K562 (cell line): ENCODE measurements around the gene SOD1. TPM values are rescaled to one million over a fixed set of nuclear protein-coding genes. Genes with fewer than 3 reads are reported as not detected.
A peak's percentile ranks its signal among the peaks of the same experiment; 100 is the strongest.

ENCODE experiments used
- ATAC-seq: fragments of 200-7000 bp; cut with Tn5 transposase; 3 replicates; pipeline ENCODE4 v1.9.1; 2020; ENCODE audit warnings: moderate library complexity
- BruUV-seq: library from RNA; stranded (reverse); fragments of 400-500 nt; replicated peaks from 2 replicates; lab custom pipeline; 2021; lab: Mats Ljungman, UMichigan
- CTCF ChIA-PET: fragments of 300-600 bp; formaldehyde crosslinking; extraction: SDS; loops from one replicate; lab custom pipeline; 2021; ENCODE audit warnings: low intra/inter-chr PET ratio; lab: Yijun Ruan, JAX
- POLR2A ChIA-PET: fragments of 300-600, 350-650 bp; sonication (Branson Sonifier 250); formaldehyde crosslinking; extraction: SDS; loops from one replicate; lab custom pipeline; 2021; ENCODE audit warnings: antibody characterized with exemption, inconsistent platforms; lab: Yijun Ruan, JAX
- DNase-seq, 4 experiments: peaks; one replicate each; pipeline versions ENCODE4 v3.0.0 to v3.0.0-alpha.2; 2011 to 2018; ENCODE audit warnings: low spot score in 3 of 4, mixed read lengths in 3 of 4; ENCODE audit errors: extremely low read depth in 1 of 4
- FAIRE-seq: peaks from 2 replicates; lab custom pipeline; 2011; peaks lifted over from hg19 to GRCh38; lab: Jason Lieb, UNC
- H2AFZ ChIP-seq: 2 replicates; pipeline ENCODE4 v1.6.0; 2011; ENCODE audit warnings: low read depth, low read length, control low read depth, inconsistent platforms
- H3K27ac ChIP-seq: fragments of 200-600 bp; 3 replicates; pipeline ENCODE4 v1.8.0; 2011; ENCODE audit warnings: low read depth, mild to moderate bottlenecking, control low read depth, inconsistent platforms, low read length, moderate library complexity, mixed read lengths; ENCODE audit errors: extremely low read depth
- H3K27me3 ChIP-seq, 2 experiments: fragments of 300-600 bp in 1 of 2; 2 replicates in 1 of 2; 3 replicates in 1 of 2; pipeline versions ENCODE4 v1.6.0 to v1.8.0; 2011; ENCODE audit warnings: inconsistent platforms in 2 of 2, low read length in 2 of 2, mild to moderate bottlenecking in 1 of 2, mixed read lengths in 1 of 2, moderate library complexity in 1 of 2; ENCODE audit not compliant: control insufficient read depth in 2 of 2, insufficient read depth in 2 of 2
- H3K36me3 ChIP-seq: fragments of 300-600 bp; 3 replicates; pipeline ENCODE4 v1.8.0; 2011; ENCODE audit warnings: mild to moderate bottlenecking, low read length, inconsistent platforms; ENCODE audit not compliant: control insufficient read depth, insufficient read depth
- H3K4me1 ChIP-seq, 2 experiments: fragments of 200-600 bp in 1 of 2; replicated peaks in 1 of 2; 2 replicates in 1 of 2; 3 replicates in 1 of 2; pipeline versions ENCODE4 v1.5.1 to v1.8.0; 2011; ENCODE audit warnings: inconsistent platforms in 2 of 2, low read length in 2 of 2, mild to moderate bottlenecking in 1 of 2, mixed read lengths in 1 of 2, moderate library complexity in 1 of 2; ENCODE audit not compliant: control insufficient read depth in 2 of 2, insufficient read depth in 2 of 2
- H3K4me2 ChIP-seq: 2 replicates; pipeline ENCODE4 v1.6.1; 2011; ENCODE audit warnings: low read length, control low read depth, inconsistent platforms, mixed read lengths; ENCODE audit not compliant: insufficient read depth
- H3K4me3 ChIP-seq: fragments of 200-600 bp; sonication (generic), shearing (Covaris generic); 2 replicates; pipeline ENCODE4 v1.5.1; 2016; ENCODE audit warnings: control low read depth, inconsistent platforms
- H3K79me2 ChIP-seq: fragments of 200-600 bp; 3 replicates; pipeline ENCODE4 v1.8.0; 2011; ENCODE audit warnings: low read length, inconsistent platforms; ENCODE audit not compliant: control insufficient read depth, insufficient read depth
- H3K9ac ChIP-seq, 2 experiments: 2 replicates each; pipeline versions ENCODE4 v1.6.0 to v1.6.1; 2011; ENCODE audit warnings: low read depth in 2 of 2, low read length in 2 of 2, control low read depth in 1 of 2, inconsistent platforms in 1 of 2, mild to moderate bottlenecking in 1 of 2, mixed read lengths in 1 of 2; ENCODE audit not compliant: insufficient read depth in 1 of 2
- H3K9me1 ChIP-seq: one replicate; pipeline ENCODE4 v1.6.0; 2011; ENCODE audit warnings: inconsistent platforms, mild to moderate bottlenecking, low read length, moderate library complexity; ENCODE audit not compliant: control insufficient read depth, insufficient read depth
- H3K9me3 ChIP-seq: replicated peaks from 2 replicates; pipeline ENCODE4 v1.5.1; 2011; ENCODE audit warnings: low read depth, low read length, inconsistent platforms; ENCODE audit not compliant: control insufficient read depth, insufficient read depth
- H4K20me1 ChIP-seq: replicated peaks from 2 replicates; pipeline ENCODE4 v1.6.1; 2011; ENCODE audit warnings: low read length, inconsistent platforms, mixed read lengths; ENCODE audit not compliant: control insufficient read depth, insufficient read depth
- FUS ChIP-seq: fragments of 200-400 bp; formaldehyde crosslinking; optimal IDR thresholded peaks from 2 replicates; pipeline ENCODE3; 2017; ENCODE audit warnings: low read depth, low read length
- PHF20 ChIP-seq: fragments of 450-650 bp; IDR thresholded peaks from 2 replicates; pipeline ENCODE4 v1.6.1; 2018; ENCODE audit not compliant: partially characterized antibody
- RFX5 ChIP-seq: IDR thresholded peaks from 2 replicates; pipeline ENCODE4 v1.6.1; 2011; ENCODE audit warnings: low read depth, mild to moderate bottlenecking, improper control_type of control experiment, low read length
- WHSC1 ChIP-seq: IDR thresholded peaks from one replicate; pipeline ENCODE4 v1.6.1; 2012; ENCODE audit warnings: low read length, control low read depth, inconsistent platforms
- ZNF318 ChIP-seq, 2 experiments: fragments of 450-650 bp; IDR thresholded peaks; 2 replicates each; pipeline ENCODE4 v1.6.1; 2016; ENCODE audit warnings: mild to moderate bottlenecking in 2 of 2, borderline replicate concordance in 1 of 2, low read depth in 1 of 2, moderate library complexity in 1 of 2
- ZNF592 ChIP-seq: fragments of 450-650 bp; IDR thresholded peaks from 2 replicates; pipeline ENCODE4 v1.6.1; 2017; ENCODE audit warnings: antibody characterized with exemption, mild to moderate bottlenecking
- WGBS: fragments of 100-300 bp; shearing (Covaris generic); methylation state at CpG from one replicate; pipeline ENCODE4 v1.1.6; 2016; ENCODE audit warnings: low coverage, mixed read lengths; ENCODE audit not compliant: insufficient coverage; ENCODE audit errors: missing lambda C conversion rate; 5-methylcytosine and 5-hydroxymethylcytosine counted together
- in situ Hi-C: fragments of 300-500 bp; cut with MboI; formaldehyde crosslinking; loops from 4 replicates; pipeline ENCODE4 v1.15.0; 2018; ENCODE audit warnings: inconsistent platforms, mixed read lengths
- intact Hi-C: fragments of 100-400 bp; cut with micrococcal nuclease; formaldehyde crosslinking; loops from 2 replicates; pipeline ENCODE4 v1.14.2; 2022
- polyA plus RNA-seq, 8 experiments: library from polyadenylated mRNA; depleted of rRNA in 4 of 8; stranded (reverse) in 5 of 8; unstranded in 3 of 8; fragments of >200 nt; fragmentation: Nextera tagmentation in 2 of 8; fragmentation: Illumina TruSeq in 1 of 8; extraction: Ambion mirVana in 2 of 8; extraction: Trizol in 1 of 8; gene quantifications; 2 replicates each; pipeline versions ENCODE4 v1.2.1 to v1.2.3, GENCODE V29; 2011 to 2014; ENCODE audit warnings: inconsistent platforms in 1 of 8, missing spikeins in 1 of 8
- total RNA-seq, 7 experiments: library from RNA; depleted of rRNA in 6 of 7; stranded (reverse); fragments of >200 nt in 6 of 7; fragmentation: Illumina TruSeq in 2 of 7; extraction: Trizol in 2 of 7; gene quantifications; 2 replicates each; pipeline versions ENCODE4 v1.2.1 to v1.2.3, GENCODE V29; 2011 to 2021; ENCODE audit warnings: low replicate concordance in 1 of 7
- TF ChIP-seq, protein P1 (sequence below): sonication (generic); IDR thresholded peaks from 2 replicates; pipeline ENCODE4 v1.6.1; 2016

Gene SOD1
- total and polyA plus RNA-seq, 9 of the 15 experiments (the other 6 are each of a cell fraction or from before 2014, with no cell fraction given), result 452 to 1,409 (median 633) TPM

GRCh38 chr21:31644643-31645042 lies 14.8 kb upstream of the SOD1 start:
- DNase-seq, result no peak
- Histone ChIP-seq H3K9me1 (no peaks in the 10 kb centered on the region), H3K4me1 (peaks cover 3 to 8% of the 10 kb centered on the region in 2 experiments; a peak in 3 of 5 replicates), H3K27me3 (no peaks in the 10 kb centered on the region), H3K4me3 (no peak overlapping the region), H3K9ac (no peak overlapping the region), H3K79me2 (no peaks in the 10 kb centered on the region), H3K4me2 (peak overlapping the region; percentile 44), H4K20me1 (no peaks in the 10 kb centered on the region), H3K9me3 (no peaks in the 10 kb centered on the region), H3K27ac (no peak overlapping the region), H3K36me3 (no peaks in the 10 kb centered on the region), H2AFZ (peak overlapping the region; percentile 76)
- in situ Hi-C loops (no loop called here), intact Hi-C loops (no loop called here)
- no TSS peak for BruUV-seq
- ATAC-seq, result peak; percentile 33
- 11% methylated on average over 4 of the region's 4 CpGs for WGBS
- no peak for FAIRE-seq
- ChIA-PET POLR2A (interaction anchor here (1.3 kb wide), 1 partner anchor 10 kb away, joined by 3 read pairs; no protein-coding TSS in a partner anchor), CTCF (no interaction called here)
- TF ChIP-seq PHF20 (no peak), RFX5 (no peak), ZNF318 (IDR thresholded peaks at IDR 0.05; ENCODE audit: borderline replicate concordance in 1 of 2, low read depth in 1 of 2) (no peak), ZNF592 (peak; percentile 32; the same call in 1 of the 2 replicates), WHSC1 (no peak), FUS (no peak)
- TF ChIP-seq, protein P1, sequence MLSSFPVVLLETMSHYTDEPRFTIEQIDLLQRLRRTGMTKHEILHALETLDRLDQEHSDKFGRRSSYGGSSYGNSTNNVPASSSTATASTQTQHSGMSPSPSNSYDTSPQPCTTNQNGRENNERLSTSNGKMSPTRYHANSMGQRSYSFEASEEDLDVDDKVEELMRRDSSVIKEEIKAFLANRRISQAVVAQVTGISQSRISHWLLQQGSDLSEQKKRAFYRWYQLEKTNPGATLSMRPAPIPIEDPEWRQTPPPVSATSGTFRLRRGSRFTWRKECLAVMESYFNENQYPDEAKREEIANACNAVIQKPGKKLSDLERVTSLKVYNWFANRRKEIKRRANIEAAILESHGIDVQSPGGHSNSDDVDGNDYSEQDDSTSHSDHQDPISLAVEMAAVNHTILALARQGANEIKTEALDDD, result 0 out of 2 replicates have a peak, but pooled peaks have one; percentile 23
